ENCODE results near the gene SLF1. TPM values are rescaled to one million over a fixed set of nuclear protein-coding genes. Genes with fewer than 3 reads are reported as not detected.

SLF1 gene
- polyA plus RNA-seq, 3 donors, result 1.1 to 2.7 (median 2.0) TPM

GRCh38 chr5:94645053-94645452 lies 26.6 kb downstream of the SLF1 start:
- H3K9me3 ChIP-seq (replicated peaks in 1 of 2; ENCODE audit: control insufficient read depth in 1 of 2, insufficient read depth in 1 of 2, low read length in 2 of 2), result peaks cover 5 to 8% of the 10 kb centered on the region in 2 donors
- no peaks in the 10 kb centered on the region for H3K4me1 ChIP-seq (ENCODE audit: control insufficient read depth in 1 of 2, insufficient read depth in 2 of 2, low read length in 2 of 2)
- H3K36me3 Mint-ChIP-seq, result peaks cover 36 to 40% of the 10 kb centered on the region in 2 donors
- intact Hi-C loops (cut with micrococcal nuclease), result no loop called here
- no peak overlapping the region for H3K27ac Mint-ChIP-seq
- no peak overlapping the region for H2AFZ ChIP-seq (ENCODE audit: insufficient read depth, low read depth, low read length, poor library complexity, severe bottlenecking)
- H3K4me3 ChIP-seq (replicated peaks in 1 of 3; ENCODE audit: low read depth in 2 of 3, low read length in 3 of 3), result no peak overlapping the region
- H3K27me3 ChIP-seq (ENCODE audit: control insufficient read depth in 2 of 2, insufficient read depth in 2 of 2, low read length in 2 of 2), result no peaks in the 10 kb centered on the region
- H4K20me1 ChIP-seq (ENCODE audit: insufficient read depth, low read length), result no peaks in the 10 kb centered on the region
- TF ChIP-seq CTCF (IDR thresholded peaks at IDR 0.05), result no peak
- peaks cover 17 to 76% of the 10 kb centered on the region in 2 donors for H3K36me3 ChIP-seq (replicated peaks in 1 of 2; ENCODE audit: control insufficient read depth in 1 of 2, insufficient read depth in 2 of 2, low read length in 2 of 2)
- no peaks in the 10 kb centered on the region for H3K27me3 Mint-ChIP-seq (ENCODE audit: low read depth in 3 of 3)
- no peak for DNase-seq
- no peak overlapping the region for H3K4me3 Mint-ChIP-seq
- H3K9me3 Mint-ChIP-seq, result peaks cover 7 to 12% (median 8%) of the 10 kb centered on the region in 7 donors
- no peaks in the 10 kb centered on the region for H3K4me1 Mint-ChIP-seq
- 95% methylated on average over 3 of the region's 3 CpGs for WGBS (ENCODE audit: insufficient coverage)
- no peak overlapping the region for H3K27ac ChIP-seq (ENCODE audit: low read depth in 1 of 2, low read length in 2 of 2)
- H3K79me2 ChIP-seq (ENCODE audit: insufficient read depth, low read length), result no peaks in the 10 kb centered on the region
- no peak overlapping the region for H3K4me2 ChIP-seq (replicated peaks; ENCODE audit: extremely low read depth, low read length, poor library complexity, severe bottlenecking)
- H3K9ac ChIP-seq (ENCODE audit: insufficient read depth, low read length, poor library complexity, severe bottlenecking), result no peak overlapping the region

DNA sequence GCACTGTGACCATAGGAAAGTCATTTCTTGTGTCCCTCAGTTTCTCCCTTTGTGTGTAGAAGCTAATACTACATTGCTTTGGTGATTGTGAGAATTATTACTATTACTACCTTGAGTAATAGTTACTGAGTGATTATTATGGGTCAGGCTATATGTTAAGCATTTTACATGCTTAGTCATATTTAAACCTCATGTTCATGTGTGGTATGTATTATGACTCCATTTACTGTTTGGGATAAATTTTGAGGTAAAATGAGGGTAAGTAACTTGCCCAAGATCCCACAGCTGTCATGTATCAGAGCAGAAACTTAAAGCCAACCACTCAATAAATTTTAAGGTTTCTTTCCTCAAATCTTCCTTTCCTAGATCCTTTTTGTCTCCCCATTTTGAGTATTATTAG lies 28.3 kb downstream of the SLF1 start:
- Mint-ChIP-seq H3K36me3 (peaks cover 28 to 30% of the 10 kb centered on the region in 2 donors), H3K4me1 (no peaks in the 10 kb centered on the region), H3K9me3 (peaks cover 0 to 5% (median 0%) of the 10 kb centered on the region in 7 donors), H3K4me3 (no peak overlapping the region), H3K27ac (no peak overlapping the region), H3K27me3 (ENCODE audit: low read depth in 3 of 3) (no peaks in the 10 kb centered on the region)
- Histone ChIP-seq H3K4me1 (ENCODE audit: control insufficient read depth in 1 of 2, insufficient read depth in 2 of 2, low read length in 2 of 2) (no peaks in the 10 kb centered on the region), H3K27ac (ENCODE audit: low read depth in 1 of 2, low read length in 2 of 2) (no peak overlapping the region), H3K79me2 (ENCODE audit: insufficient read depth, low read length) (no peaks in the 10 kb centered on the region), H4K20me1 (ENCODE audit: insufficient read depth, low read length) (no peaks in the 10 kb centered on the region), H3K27me3 (ENCODE audit: control insufficient read depth in 2 of 2, insufficient read depth in 2 of 2, low read length in 2 of 2) (no peaks in the 10 kb centered on the region), H3K4me3 (replicated peaks in 1 of 3; ENCODE audit: low read depth in 2 of 3, low read length in 3 of 3) (no peak overlapping the region), H3K9me3 (replicated peaks in 1 of 2; ENCODE audit: control insufficient read depth in 1 of 2, insufficient read depth in 1 of 2, low read length in 2 of 2) (peaks cover 0 to 3% of the 10 kb centered on the region in 2 donors), H3K4me2 (replicated peaks; ENCODE audit: extremely low read depth, low read length, poor library complexity, severe bottlenecking) (no peak overlapping the region), H3K36me3 (replicated peaks in 1 of 2; ENCODE audit: control insufficient read depth in 1 of 2, insufficient read depth in 2 of 2, low read length in 2 of 2) (peaks cover 15 to 67% of the 10 kb centered on the region in 2 donors), H3K9ac (ENCODE audit: insufficient read depth, low read length, poor library complexity, severe bottlenecking) (no peak overlapping the region), H2AFZ (ENCODE audit: insufficient read depth, low read depth, low read length, poor library complexity, severe bottlenecking) (no peak overlapping the region)
- intact Hi-C loops (cut with micrococcal nuclease), result no loop called here
- no peak for TF ChIP-seq CTCF (IDR thresholded peaks at IDR 0.05)
- DNase-seq, result no peak
